Melanocyte of skin (primary cell): Measurements from ENCODE around the gene KRTAP19-2. TPM values are rescaled to one million over a fixed set of nuclear protein-coding genes. Genes with fewer than 3 reads are reported as not detected.

ENCODE experiments used
- small RNA-seq, 2 donors: library from RNA; depleted of rRNA; stranded (forward); fragments of <200 nt; gene quantifications; one replicate each; pipeline ENCODE3, GENCODE V24; 2012
- total RNA-seq, 2 donors: library from RNA; depleted of rRNA; stranded (reverse); fragments of >200 nt; gene quantifications; 2 replicates each; pipeline ENCODE4 v1.2.3, GENCODE V29; 2012

The KRTAP19-2 gene, protein sequence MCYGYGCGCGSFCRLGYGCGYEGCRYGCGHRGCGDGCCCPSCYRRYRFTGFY
- total RNA-seq, result not detected

DNA sequence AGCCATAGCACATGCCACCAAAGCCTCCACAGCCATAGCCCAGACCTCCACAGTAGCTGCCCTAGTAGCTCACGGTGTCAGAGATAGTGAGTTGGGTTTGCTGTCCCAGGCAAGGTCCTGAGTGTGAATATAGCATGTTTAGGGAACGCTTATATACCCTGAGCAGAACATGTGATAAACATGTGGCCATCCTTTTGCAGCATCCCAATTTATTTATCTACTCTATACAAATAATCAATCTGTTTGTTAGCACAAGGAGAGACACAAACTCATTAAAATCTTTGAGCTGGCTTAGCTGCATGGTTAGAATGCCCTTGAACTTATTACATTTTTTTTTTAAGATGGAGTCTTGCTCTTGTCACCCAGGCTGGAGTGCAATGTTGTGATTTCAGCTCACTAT lies at the start of gene KRTAP19-2:
KRTAP19-2 (minus strand) TSS at position 101 of the 400 bp plus-strand sequence; CDS start at position 13, 88 bp downstream.

GRCh38 chr21:30502041-30502440 lies 14.8 kb upstream of the KRTAP19-2 start, which contains the start of gene KRTAP19-5:
Gene KRTAP19-5, minus strand, starts transcription at chr21:30502141. Its CDS starts 51 bp downstream, at chr21:30502090.

DNA sequence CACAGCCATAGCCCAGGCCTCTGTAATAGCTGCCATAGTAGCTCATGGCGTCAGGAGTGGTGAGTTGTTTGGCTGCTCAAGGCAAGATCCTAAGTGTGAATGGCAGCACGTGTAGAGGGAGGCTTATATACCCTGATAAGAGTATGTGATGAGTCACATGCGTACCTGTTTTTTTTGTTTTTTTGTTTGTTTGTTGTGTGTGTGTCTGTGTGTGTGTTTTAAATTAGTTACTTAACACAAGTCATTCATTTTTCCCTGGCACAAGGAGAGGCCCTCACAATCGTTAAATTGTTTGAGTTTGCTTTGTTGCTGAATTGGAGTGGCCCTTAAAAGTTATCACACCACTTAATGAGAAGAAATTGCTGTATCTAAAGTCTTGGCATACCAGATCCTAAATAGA lies 9.8 kb upstream of the KRTAP19-2 start, which contains the start of gene KRTAP19-4:
KRTAP19-4 (minus strand) TSS at position 101 of the 400 bp plus-strand sequence; CDS start at position 46, 55 bp downstream.

DNA sequence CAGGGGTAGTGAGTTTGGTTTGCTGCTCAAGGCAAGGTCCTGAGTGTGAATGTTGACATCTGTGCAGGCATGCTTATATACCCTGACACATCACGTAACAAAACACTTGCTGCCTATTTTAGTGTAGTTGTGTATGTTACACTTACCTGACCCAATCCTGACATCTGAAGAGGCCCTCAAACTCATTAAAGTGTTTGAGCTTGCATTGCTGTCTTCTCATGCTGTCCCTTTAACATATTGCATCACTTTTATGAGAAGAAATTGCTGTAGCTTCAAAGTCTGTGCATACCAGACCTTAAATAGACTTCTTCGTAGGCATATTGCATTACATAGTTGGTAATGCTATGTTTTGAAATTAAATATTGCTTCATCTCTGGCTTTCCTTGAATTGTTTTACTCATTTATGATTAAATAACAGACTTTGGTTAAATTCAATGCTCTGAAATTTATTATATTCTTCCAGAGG lies 4.8 kb upstream of the KRTAP19-2 start, which contains the start of gene KRTAP19-3:
KRTAP19-3 (minus strand) TSS at position 51 of the 466 bp plus-strand sequence. CDS start 56 bp downstream, outside the sequence.

GRCh38 chr21:30480145-30480544 lies 7.1 kb downstream of the KRTAP19-2 start, which contains the start of gene KRTAP19-1:
Gene KRTAP19-1, minus strand, starts transcription at chr21:30480367. Its CDS starts 50 bp downstream, at chr21:30480317.

GRCh38 chr21:30439975-30440374 lies 47.3 kb downstream of the KRTAP19-2 start, which contains the start of gene KRTAP15-1:
Gene KRTAP15-1, plus strand, starts transcription at chr21:30440275. Its CDS starts 53 bp downstream, at chr21:30440328.

Small RNAs within 50 kb of the gene (small RNA-seq; reads per million reads assigned to genes)
- gene AP000567.1 (0 reads per million in 2 donors), gene KRTAP19-10P (0 reads per million in 2 donors), gene KRTAP19-11P (0 reads per million in 2 donors), gene KRTAP19-9P (0 reads per million in 2 donors)

Other genes with a start within 250 kb of the KRTAP19-2 start
- gene KRTAP24-1, start 204.5 kb downstream of the KRTAP19-2 start, total RNA-seq, result not detected
- gene KRTAP25-1, start 197.9 kb downstream of the KRTAP19-2 start, total RNA-seq, result not detected
- gene KRTAP26-1, start 167.1 kb downstream of the KRTAP19-2 start, total RNA-seq, result not detected
- gene KRTAP27-1, start 149.7 kb downstream of the KRTAP19-2 start, total RNA-seq, result not detected
- not detected for gene KRTAP23-1, start 138.8 kb downstream of the KRTAP19-2 start, total RNA-seq
- gene KRTAP13-2, start 115.2 kb downstream of the KRTAP19-2 start, total RNA-seq, result not detected
- not detected for gene KRTAP13-1, start 91.4 kb downstream of the KRTAP19-2 start, total RNA-seq
- not detected for gene KRTAP13-3, start 61.5 kb downstream of the KRTAP19-2 start, total RNA-seq
- gene KRTAP13-4, start 57.2 kb downstream of the KRTAP19-2 start, total RNA-seq, result not detected
- not detected for gene KRTAP15-1, start 47.2 kb downstream of the KRTAP19-2 start, total RNA-seq
- gene KRTAP19-1, start 7.1 kb downstream of the KRTAP19-2 start, total RNA-seq, result 1 to 10 TPM in 1 of 2 donors, not detected in 1; 3.7 TPM
- not detected for gene KRTAP19-3, start 4.6 kb upstream of the KRTAP19-2 start, total RNA-seq
- gene KRTAP19-4, start 9.7 kb upstream of the KRTAP19-2 start, total RNA-seq, result not detected
- not detected for gene KRTAP19-5, start 14.7 kb upstream of the KRTAP19-2 start, total RNA-seq
- gene KRTAP19-6, start 54.4 kb upstream of the KRTAP19-2 start, total RNA-seq, result not detected
- gene KRTAP19-7, start 73.9 kb upstream of the KRTAP19-2 start, total RNA-seq, result not detected
- not detected for gene KRTAP22-2, start 103.0 kb upstream of the KRTAP19-2 start, total RNA-seq
- gene KRTAP6-3, start 105.0 kb upstream of the KRTAP19-2 start, total RNA-seq, result not detected
- not detected for gene KRTAP6-2, start 111.5 kb upstream of the KRTAP19-2 start, total RNA-seq
- gene KRTAP22-1, start 113.7 kb upstream of the KRTAP19-2 start, total RNA-seq, result not detected
- not detected for gene KRTAP6-1, start 126.5 kb upstream of the KRTAP19-2 start, total RNA-seq
- not detected for gene KRTAP20-1, start 129.0 kb upstream of the KRTAP19-2 start, total RNA-seq
- not detected for gene KRTAP20-4, start 133.2 kb upstream of the KRTAP19-2 start, total RNA-seq
- gene KRTAP20-2, start 147.8 kb upstream of the KRTAP19-2 start, total RNA-seq, result not detected
- not detected for gene KRTAP20-3, start 155.4 kb upstream of the KRTAP19-2 start, total RNA-seq
- gene KRTAP21-3, start 231.3 kb upstream of the KRTAP19-2 start, total RNA-seq, result not detected